SK-N-MC (cell line): ENCODE measurements around the gene CNOT6.

ENCODE experiments used
- EZH2 ChIP-seq: fragments of 200-600 bp; sonication (generic); IDR thresholded peaks from one replicate; pipeline ENCODE4 v1.6.1; 2017; ENCODE audit warnings: antibody characterized with exemption
- POLR2AphosphoS5 ChIP-seq: IDR thresholded peaks from 2 replicates; pipeline ENCODE4 v1.6.1; 2012; ENCODE audit warnings: mild to moderate bottlenecking, low read depth, low read length, borderline replicate concordance

DNA sequence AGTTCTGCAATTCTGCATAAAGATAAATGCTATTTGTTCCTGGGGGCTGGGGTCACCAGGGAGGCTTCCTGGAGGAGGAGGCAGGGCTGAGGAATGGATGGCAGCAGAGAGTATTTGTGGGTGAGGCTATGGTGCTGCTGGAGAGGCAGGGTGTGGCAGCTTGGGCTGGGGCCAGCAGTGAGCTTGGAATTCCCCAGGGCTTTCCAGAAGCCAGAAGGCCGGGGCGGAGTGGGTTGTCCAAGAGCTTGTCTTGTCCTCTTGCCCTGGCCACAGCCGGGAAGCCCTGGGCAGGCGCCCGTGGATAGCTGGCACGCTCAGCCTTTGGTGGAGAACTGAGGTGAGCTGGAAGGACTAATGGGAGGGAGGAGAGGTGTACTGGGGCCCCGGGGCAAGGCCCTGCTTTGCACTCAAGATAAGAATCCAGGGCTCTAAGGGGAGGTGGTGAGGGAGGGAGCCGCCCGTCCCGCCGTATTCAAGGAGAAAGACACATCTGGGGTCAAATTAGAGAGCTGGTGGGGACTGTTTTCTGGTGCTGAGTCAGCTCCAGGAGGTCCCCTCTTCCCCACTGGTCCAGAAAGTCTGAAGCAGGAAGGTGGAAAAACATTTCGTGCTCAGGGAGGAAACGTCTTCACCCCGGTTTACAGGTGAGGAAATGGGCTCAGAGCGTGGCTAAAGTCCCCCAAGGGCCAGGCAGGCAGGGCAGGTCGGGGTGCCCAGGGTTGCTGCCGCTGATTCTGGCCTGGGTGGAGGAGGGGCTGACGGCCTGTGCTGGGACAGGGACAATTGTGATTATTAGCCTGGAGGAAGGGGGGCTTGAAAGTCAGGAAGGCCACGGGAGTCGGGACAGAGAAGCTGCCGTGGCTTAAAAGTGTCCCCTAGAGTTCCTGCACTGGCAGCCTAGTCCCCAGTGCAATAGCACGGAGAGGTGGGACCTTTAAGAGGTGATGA is 26.9 kb upstream of the CNOT6 start:
- TF ChIP-seq EZH2 (no peak), POLR2AphosphoS5 (no peak)
